IMR-90 (cell line): ENCODE data around the gene EXOC6.

Experiments
- CEBPB ChIP-seq: IDR thresholded peaks from 2 replicates; pipeline ENCODE4 v1.6.1; 2012; ENCODE audit warnings: low read depth, low read length, improper control_type of control experiment
- CTCF ChIP-seq: conservative IDR thresholded peaks from 2 replicates; pipeline ENCODE4 v1.5.1; 2012; ENCODE audit warnings: mild to moderate bottlenecking, low read depth, low read length, improper control_type of control experiment
- MAZ ChIP-seq: IDR thresholded peaks from 2 replicates; pipeline ENCODE4 v1.6.1; 2012; ENCODE audit warnings: low read depth, mild to moderate bottlenecking, low read length, improper control_type of control experiment, moderate library complexity, borderline replicate concordance
- POLR2A ChIP-seq: IDR thresholded peaks from 2 replicates; pipeline ENCODE4 v1.6.1; 2012; ENCODE audit warnings: mild to moderate bottlenecking, low read depth, low read length
- RAD21 ChIP-seq: IDR thresholded peaks from 2 replicates; pipeline ENCODE4 v1.6.1; 2012; ENCODE audit warnings: low read length, improper control_type of control experiment
- RCOR1 ChIP-seq: IDR thresholded peaks from 2 replicates; pipeline ENCODE4 v1.6.1; 2012; ENCODE audit warnings: mild to moderate bottlenecking, low read length, improper control_type of control experiment; ENCODE audit not compliant: insufficient replicate concordance
- SMC3 ChIP-seq: fragments of 150-350 bp; IDR thresholded peaks from 2 replicates; pipeline ENCODE4 v1.6.1; 2016; ENCODE audit warnings: low read depth, mild to moderate bottlenecking, antibody characterized with exemption, low read length, moderate library complexity
- USF2 ChIP-seq: fragments of 150-350 bp; IDR thresholded peaks from 2 replicates; pipeline ENCODE4 v1.6.1; 2017; ENCODE audit warnings: mild to moderate bottlenecking, antibody characterized with exemption, low read length, low read depth
- TF ChIP-seq, protein P1 (sequence below): fragments of 150-350 bp; IDR thresholded peaks from 2 replicates; pipeline ENCODE4 v1.6.1; 2016; ENCODE audit warnings: low read depth, mild to moderate bottlenecking, low read length, moderate library complexity, borderline replicate concordance

DNA sequence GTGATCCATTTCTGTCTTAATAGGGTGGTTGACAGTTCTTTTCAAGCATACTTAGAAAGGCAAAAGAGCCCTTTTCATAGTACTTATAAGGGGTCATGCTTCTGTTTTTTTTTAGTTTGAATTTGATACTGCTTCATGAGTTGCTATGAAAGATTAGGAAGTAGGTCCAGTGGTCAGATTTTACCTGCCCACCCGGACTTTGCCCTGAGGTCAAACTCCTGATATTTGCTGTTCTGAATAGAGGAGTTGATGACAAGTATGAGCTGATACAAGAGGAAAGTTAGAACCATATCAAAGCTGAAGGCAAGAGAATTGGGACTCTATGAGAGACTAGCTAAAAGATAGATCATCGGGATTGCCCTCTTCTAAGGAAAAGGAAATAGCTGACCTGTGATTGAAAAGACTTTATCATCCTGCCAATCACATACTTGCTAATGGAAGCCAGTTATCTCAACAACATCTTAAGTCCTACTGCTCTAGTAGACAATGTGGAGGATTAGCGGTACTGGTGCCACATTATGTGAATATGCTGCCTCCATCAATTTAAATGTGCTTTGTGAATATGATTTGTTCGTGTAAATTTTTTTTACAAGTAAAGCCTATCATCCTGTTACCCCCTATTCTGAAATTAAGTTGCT lies 174.8 kb downstream of the EXOC6 start:
- TF ChIP-seq CTCF (no peak), RAD21 (no peak), POLR2A (no peak), SMC3 (no peak), RCOR1 (no peak), USF2 (no peak), CEBPB (no peak), MAZ (no peak)
- TF ChIP-seq, protein P1, sequence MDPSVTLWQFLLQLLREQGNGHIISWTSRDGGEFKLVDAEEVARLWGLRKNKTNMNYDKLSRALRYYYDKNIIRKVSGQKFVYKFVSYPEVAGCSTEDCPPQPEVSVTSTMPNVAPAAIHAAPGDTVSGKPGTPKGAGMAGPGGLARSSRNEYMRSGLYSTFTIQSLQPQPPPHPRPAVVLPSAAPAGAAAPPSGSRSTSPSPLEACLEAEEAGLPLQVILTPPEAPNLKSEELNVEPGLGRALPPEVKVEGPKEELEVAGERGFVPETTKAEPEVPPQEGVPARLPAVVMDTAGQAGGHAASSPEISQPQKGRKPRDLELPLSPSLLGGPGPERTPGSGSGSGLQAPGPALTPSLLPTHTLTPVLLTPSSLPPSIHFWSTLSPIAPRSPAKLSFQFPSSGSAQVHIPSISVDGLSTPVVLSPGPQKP: no peak
